K562 (cell line): ENCODE data around the gene STK24. TPM values are rescaled to one million over a fixed set of nuclear protein-coding genes. Genes with fewer than 3 reads are reported as not detected.

ENCODE experiments used
- ATAC-seq: fragments of 200-7000 bp; cut with Tn5 transposase; 3 replicates; pipeline ENCODE4 v1.9.1; 2020; ENCODE audit warnings: moderate library complexity
- BruUV-seq: library from RNA; stranded (reverse); fragments of 400-500 nt; replicated peaks from 2 replicates; lab custom pipeline; 2021; lab: Mats Ljungman, UMichigan
- CTCF ChIA-PET: fragments of 300-600 bp; formaldehyde crosslinking; extraction: SDS; loops from one replicate; lab custom pipeline; 2021; ENCODE audit warnings: low intra/inter-chr PET ratio; lab: Yijun Ruan, JAX
- POLR2A ChIA-PET: fragments of 300-600, 350-650 bp; sonication (Branson Sonifier 250); formaldehyde crosslinking; extraction: SDS; loops from one replicate; lab custom pipeline; 2021; ENCODE audit warnings: antibody characterized with exemption, inconsistent platforms; lab: Yijun Ruan, JAX
- DNase-seq, 4 experiments: peaks; one replicate each; pipeline versions ENCODE4 v3.0.0 to v3.0.0-alpha.2; 2011 to 2018; ENCODE audit warnings: low spot score in 3 of 4, mixed read lengths in 3 of 4; ENCODE audit errors: extremely low read depth in 1 of 4
- FAIRE-seq: peaks from 2 replicates; lab custom pipeline; 2011; peaks lifted over from hg19 to GRCh38; lab: Jason Lieb, UNC
- H2AFZ ChIP-seq: 2 replicates; pipeline ENCODE4 v1.6.0; 2011; ENCODE audit warnings: low read depth, low read length, control low read depth, inconsistent platforms
- H3K27ac ChIP-seq: fragments of 200-600 bp; 3 replicates; pipeline ENCODE4 v1.8.0; 2011; ENCODE audit warnings: low read depth, mild to moderate bottlenecking, control low read depth, inconsistent platforms, low read length, moderate library complexity, mixed read lengths; ENCODE audit errors: extremely low read depth
- H3K27me3 ChIP-seq, 2 experiments: fragments of 300-600 bp in 1 of 2; 2 replicates in 1 of 2; 3 replicates in 1 of 2; pipeline versions ENCODE4 v1.6.0 to v1.8.0; 2011; ENCODE audit warnings: inconsistent platforms in 2 of 2, low read length in 2 of 2, mild to moderate bottlenecking in 1 of 2, mixed read lengths in 1 of 2, moderate library complexity in 1 of 2; ENCODE audit not compliant: control insufficient read depth in 2 of 2, insufficient read depth in 2 of 2
- H3K36me3 ChIP-seq: fragments of 300-600 bp; 3 replicates; pipeline ENCODE4 v1.8.0; 2011; ENCODE audit warnings: mild to moderate bottlenecking, low read length, inconsistent platforms; ENCODE audit not compliant: control insufficient read depth, insufficient read depth
- H3K4me1 ChIP-seq, 2 experiments: fragments of 200-600 bp in 1 of 2; replicated peaks in 1 of 2; 2 replicates in 1 of 2; 3 replicates in 1 of 2; pipeline versions ENCODE4 v1.5.1 to v1.8.0; 2011; ENCODE audit warnings: inconsistent platforms in 2 of 2, low read length in 2 of 2, mild to moderate bottlenecking in 1 of 2, mixed read lengths in 1 of 2, moderate library complexity in 1 of 2; ENCODE audit not compliant: control insufficient read depth in 2 of 2, insufficient read depth in 2 of 2
- H3K4me2 ChIP-seq: 2 replicates; pipeline ENCODE4 v1.6.1; 2011; ENCODE audit warnings: low read length, control low read depth, inconsistent platforms, mixed read lengths; ENCODE audit not compliant: insufficient read depth
- H3K4me3 ChIP-seq: fragments of 200-600 bp; sonication (generic), shearing (Covaris generic); 2 replicates; pipeline ENCODE4 v1.5.1; 2016; ENCODE audit warnings: control low read depth, inconsistent platforms
- H3K79me2 ChIP-seq: fragments of 200-600 bp; 3 replicates; pipeline ENCODE4 v1.8.0; 2011; ENCODE audit warnings: low read length, inconsistent platforms; ENCODE audit not compliant: control insufficient read depth, insufficient read depth
- H3K9ac ChIP-seq, 2 experiments: 2 replicates each; pipeline versions ENCODE4 v1.6.0 to v1.6.1; 2011; ENCODE audit warnings: low read depth in 2 of 2, low read length in 2 of 2, control low read depth in 1 of 2, inconsistent platforms in 1 of 2, mild to moderate bottlenecking in 1 of 2, mixed read lengths in 1 of 2; ENCODE audit not compliant: insufficient read depth in 1 of 2
- H3K9me1 ChIP-seq: one replicate; pipeline ENCODE4 v1.6.0; 2011; ENCODE audit warnings: inconsistent platforms, mild to moderate bottlenecking, low read length, moderate library complexity; ENCODE audit not compliant: control insufficient read depth, insufficient read depth
- H3K9me3 ChIP-seq: replicated peaks from 2 replicates; pipeline ENCODE4 v1.5.1; 2011; ENCODE audit warnings: low read depth, low read length, inconsistent platforms; ENCODE audit not compliant: control insufficient read depth, insufficient read depth
- H4K20me1 ChIP-seq: replicated peaks from 2 replicates; pipeline ENCODE4 v1.6.1; 2011; ENCODE audit warnings: low read length, inconsistent platforms, mixed read lengths; ENCODE audit not compliant: control insufficient read depth, insufficient read depth
- BCLAF1 ChIP-seq, 2 experiments: fragments of 450-650 bp in 1 of 2; IDR thresholded peaks; 2 replicates each; pipeline ENCODE4 v1.6.1; 2011 to 2017; ENCODE audit warnings: low read depth in 2 of 2, antibody characterized with exemption in 1 of 2, borderline replicate concordance in 1 of 2, low read length in 1 of 2, mild to moderate bottlenecking in 1 of 2, mixed read lengths in 1 of 2; ENCODE audit not compliant: control insufficient read depth in 1 of 2
- KLF10 ChIP-seq: fragments of 250-450 bp; sonication (Bioruptor Pico); IDR thresholded peaks from 2 replicates; pipeline ENCODE4 v1.6.1; 2021; ENCODE audit warnings: matching md5 sums
- MAFF ChIP-seq: IDR thresholded peaks from 2 replicates; pipeline ENCODE4 v1.6.1; 2012; ENCODE audit warnings: low read length, improper control_type of control experiment
- PHB2 ChIP-seq: fragments of 450-650 bp; IDR thresholded peaks from 2 replicates; pipeline ENCODE4 v1.6.1; 2017; ENCODE audit warnings: low read depth
- RBM39 ChIP-seq: fragments of 200-400 bp; formaldehyde crosslinking; optimal IDR thresholded peaks from 2 replicates; pipeline ENCODE3; 2018; ENCODE audit warnings: low read depth, low read length
- ZSCAN29 ChIP-seq: fragments of 450-650 bp; IDR thresholded peaks from 2 replicates; pipeline ENCODE4 v1.6.1; 2017
- WGBS: fragments of 100-300 bp; shearing (Covaris generic); methylation state at CpG from one replicate; pipeline ENCODE4 v1.1.6; 2016; ENCODE audit warnings: low coverage, mixed read lengths; ENCODE audit not compliant: insufficient coverage; ENCODE audit errors: missing lambda C conversion rate; 5-methylcytosine and 5-hydroxymethylcytosine counted together
- in situ Hi-C: fragments of 300-500 bp; cut with MboI; formaldehyde crosslinking; loops from 4 replicates; pipeline ENCODE4 v1.15.0; 2018; ENCODE audit warnings: inconsistent platforms, mixed read lengths
- intact Hi-C: fragments of 100-400 bp; cut with micrococcal nuclease; formaldehyde crosslinking; loops from 2 replicates; pipeline ENCODE4 v1.14.2; 2022
- polyA plus RNA-seq, 8 experiments: library from polyadenylated mRNA; depleted of rRNA in 4 of 8; stranded (reverse) in 5 of 8; unstranded in 3 of 8; fragments of >200 nt; fragmentation: Nextera tagmentation in 2 of 8; fragmentation: Illumina TruSeq in 1 of 8; extraction: Ambion mirVana in 2 of 8; extraction: Trizol in 1 of 8; gene quantifications; 2 replicates each; pipeline versions ENCODE4 v1.2.1 to v1.2.3, GENCODE V29; 2011 to 2014; ENCODE audit warnings: inconsistent platforms in 1 of 8, missing spikeins in 1 of 8
- total RNA-seq, 7 experiments: library from RNA; depleted of rRNA in 6 of 7; stranded (reverse); fragments of >200 nt in 6 of 7; fragmentation: Illumina TruSeq in 2 of 7; extraction: Trizol in 2 of 7; gene quantifications; 2 replicates each; pipeline versions ENCODE4 v1.2.1 to v1.2.3, GENCODE V29; 2011 to 2021; ENCODE audit warnings: low replicate concordance in 1 of 7

The STK24 gene
- total and polyA plus RNA-seq, 9 of the 15 experiments (the other 6 are each of a cell fraction or from before 2014, with no cell fraction given), result 3.8 to 78.4 (median 28.2) TPM

DNA sequence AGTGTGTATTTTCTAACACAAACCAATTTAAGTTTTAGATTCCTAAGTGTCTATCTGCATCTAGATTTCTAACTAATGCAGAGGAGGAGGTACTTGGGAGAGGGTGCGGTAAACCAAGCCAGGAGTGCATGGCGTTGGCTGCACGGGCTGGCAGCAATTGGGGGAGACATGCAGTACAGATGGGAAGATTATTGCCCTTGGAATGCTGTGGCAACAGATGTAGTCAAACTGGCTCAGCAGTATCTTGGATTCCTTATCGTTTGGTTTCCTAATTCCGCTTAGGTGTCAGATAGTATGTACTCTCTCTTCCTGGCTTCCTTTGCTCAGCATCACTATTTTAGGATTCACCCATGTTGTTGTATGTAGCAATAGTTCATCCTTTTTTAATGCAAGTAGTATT is 29.4 kb upstream of the STK24 start:
- ChIA-PET CTCF (no interaction called here), POLR2A (no interaction called here)
- Histone ChIP-seq H2AFZ (no peak overlapping the region), H3K36me3 (no peaks in the 10 kb centered on the region), H3K9me3 (no peaks in the 10 kb centered on the region), H3K9me1 (no peaks in the 10 kb centered on the region), H3K27me3 (peaks cover 7 to 10% of the 10 kb centered on the region in 2 experiments; a peak in 4 of 5 replicates), H3K4me2 (no peak overlapping the region), H3K9ac (no peak overlapping the region), H3K4me3 (no peak overlapping the region), H3K79me2 (no peaks in the 10 kb centered on the region), H3K4me1 (no peaks in the 10 kb centered on the region; a peak in 1 of 5 replicates), H4K20me1 (no peaks in the 10 kb centered on the region), H3K27ac (no peak overlapping the region)
- intact Hi-C loops, result no loop called here
- DNase-seq (no peak), ATAC-seq (no peak; the same call in 2 of the 3 replicates), FAIRE-seq (no peak)
- in situ Hi-C loops, result no loop called here
- BruUV-seq, result no TSS peak
- 0% methylated on average over 5 of the region's 5 CpGs for WGBS
- TF ChIP-seq PHB2 (no peak), MAFF (no peak)

GRCh38 chr13:98599502-98600328 is 22.8 kb upstream of the STK24 start:
- Histone ChIP-seq H4K20me1 (no peaks in the 10 kb centered on the region), H3K79me2 (no peaks in the 10 kb centered on the region), H3K4me2 (no peak overlapping the region), H3K27me3 (peaks cover 0 to 3% of the 10 kb centered on the region in 2 experiments; a peak in 1 of 5 replicates), H3K4me1 (no peaks in the 10 kb centered on the region)
- intact Hi-C loops (loop anchor here (5.0 kb wide), 1 partner anchor 152 kb away; no protein-coding TSS in a partner anchor), in situ Hi-C loops (no loop called here)
- POLR2A ChIA-PET, result interaction anchor here (0.8 kb wide), 1 partner anchor 22 kb away, joined by 3 read pairs; no protein-coding TSS in a partner anchor
- no peak for FAIRE-seq
- no peak for TF ChIP-seq RBM39
- TF ChIP-seq KLF10 (CRISPR knock-in tag), result no peak
- TF ChIP-seq ZSCAN29, result no peak
- TF ChIP-seq BCLAF1 (IDR thresholded peaks at IDR 0.05; ENCODE audit: borderline replicate concordance in 1 of 2, control insufficient read depth in 1 of 2, low read depth in 2 of 2, low read length in 1 of 2), result no peak
- TF ChIP-seq, all 486 proteins: peak for 0
- Histone ChIP-seq H3K9me1 (no peaks in the 10 kb centered on the region), H3K9me3 (no peaks in the 10 kb centered on the region), H3K27ac (no peak overlapping the region), H3K4me3 (no peak overlapping the region), H3K36me3 (no peaks in the 10 kb centered on the region), H3K9ac (no peak overlapping the region), H2AFZ (no peak overlapping the region)
- CTCF ChIA-PET, result no interaction called here
- 0% methylated on average over 2 of the region's 2 CpGs for WGBS
- no TSS peak for BruUV-seq
- ATAC-seq (no peak), DNase-seq (no peak)
